H1 (cell line): ENCODE measurements around the gene GPR61.

Experiments used
- EZH2 ChIP-seq: fragments of 200-600 bp; sonication (generic); IDR thresholded peaks from 2 replicates; pipeline ENCODE4 v1.7.1; 2012; ENCODE audit warnings: low read depth, mild to moderate bottlenecking, moderate library complexity, low read length, inconsistent platforms; ENCODE audit not compliant: severe bottlenecking
- JUND ChIP-seq: IDR thresholded peaks from 2 replicates; pipeline ENCODE4 v1.6.1; 2011; ENCODE audit warnings: mild to moderate bottlenecking, improper control_type of control experiment, low read length
- POLR2A ChIP-seq, 2 experiments: IDR thresholded peaks; 1 replicate in 1 of 2; 2 replicates in 1 of 2; pipeline ENCODE4 v1.6.1; 2011; ENCODE audit warnings: low read depth in 2 of 2, low read length in 2 of 2, mild to moderate bottlenecking in 2 of 2; ENCODE audit errors: control extremely low read depth in 1 of 2
- SRF ChIP-seq: IDR thresholded peaks from 2 replicates; pipeline ENCODE4 v1.6.1; 2011; ENCODE audit warnings: mild to moderate bottlenecking, low read depth, low read length, moderate library complexity

DNA sequence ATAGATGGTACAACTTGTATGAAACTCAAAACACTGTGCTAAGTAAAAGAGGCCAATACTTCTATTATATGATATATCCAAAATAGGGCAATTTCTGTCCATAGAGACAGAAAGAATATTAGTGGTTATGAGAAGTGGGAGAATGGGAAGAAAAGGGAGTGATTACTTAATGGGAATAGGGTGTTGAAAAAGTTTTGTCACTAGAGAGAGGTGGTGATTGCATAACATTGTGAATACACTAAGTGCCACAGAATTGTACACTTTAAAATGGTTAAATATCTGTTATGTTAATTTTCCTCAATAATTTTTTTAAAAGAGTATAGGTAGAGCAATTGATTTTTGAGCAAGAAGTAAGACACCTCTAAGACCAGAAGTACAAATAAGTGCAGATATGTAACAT, 50.0 kb downstream of the GPR61 start:
- TF ChIP-seq EZH2 (no peak), POLR2A (IDR thresholded peaks at IDR 0.05; ENCODE audit: control extremely low read depth in 1 of 2, low read depth in 2 of 2, low read length in 2 of 2) (no peak), SRF (no peak), JUND (no peak)
